Adrenal gland (tissue), 12 donors: ENCODE results near the gene DNMBP. TPM values are rescaled to one million over a fixed set of nuclear protein-coding genes. Genes with fewer than 3 reads are reported as not detected.

Experiments
- DNase-seq, 7 donors: peaks; one replicate each; pipeline ENCODE4 v3.0.0-alpha.2; 2019 to 2020
- H3K27ac ChIP-seq, 5 donors: fragments of 200-600 bp; sonication (generic) in 4 of 5; 1 replicate in 3 of 5; 2 replicates in 2 of 5; pipeline versions ENCODE4 v1.5.1 to v1.8.0; 2016 to 2020; ENCODE audit warnings: mild to moderate bottlenecking in 1 of 5
- H3K27me3 ChIP-seq: fragments of 200-600 bp; 2 replicates; pipeline ENCODE4 v1.8.0; 2021
- H3K36me3 ChIP-seq, 2 donors: fragments of 200-600 bp; replicated peaks in 1 of 2; 1 replicate in 1 of 2; 2 replicates in 1 of 2; pipeline versions ENCODE4 v1.5.1 to v1.8.0; 2018 to 2022
- H3K4me1 ChIP-seq, 2 donors: fragments of 200-600 bp; replicated peaks in 1 of 2; 1 replicate in 1 of 2; 2 replicates in 1 of 2; pipeline versions ENCODE4 v1.5.1 to v1.8.0; 2018 to 2021
- H3K4me3 ChIP-seq, 4 donors: fragments of 200-600 bp; sonication (generic) in 3 of 4; one replicate each; pipeline ENCODE4 v1.5.1; 2016 to 2018
- H3K9me3 ChIP-seq, 3 donors: fragments of 200-600 bp; sonication (generic) in 1 of 3; replicated peaks in 1 of 3; 1 replicate in 2 of 3; 2 replicates in 1 of 3; pipeline versions ENCODE4 v1.5.1 to v1.8.0; 2016 to 2021
- POLR2A ChIP-seq, 2 donors: fragments of 450-650 bp; IDR thresholded peaks; one replicate each; pipeline ENCODE4 v1.6.1; 2017; ENCODE audit warnings: antibody characterized with exemption in 2 of 2, mild to moderate bottlenecking in 2 of 2, moderate library complexity in 1 of 2
- WGBS, 4 donors: extraction: QIAGEN DNeasy Blood & Tissue Kit in 2 of 4; methylation state at CpG; one replicate each; pipeline versions ENCODE4 v1.1.5 to v1.1.7; 2013 to 2017; 5-methylcytosine and 5-hydroxymethylcytosine counted together
- intact Hi-C, 2 donors: fragments of 100-400 bp; cut with DNase I; formaldehyde crosslinking; loops; one replicate each; pipeline versions ENCODE4 v1.14.1 to v1.15.0; 2022 to 2023
- polyA plus RNA-seq, 3 donors: library from polyadenylated mRNA; stranded (reverse); fragments of 200-250 nt in 2 of 3; fragments of 350-450 nt in 1 of 3; fragmentation: Illumina TruSeq in 1 of 3; extraction: RNeasy Lipid Tissue Mini Kit (QIAGEN cat#74804) in 1 of 3; gene quantifications; one replicate each; pipeline ENCODE4 v1.2.3, GENCODE V29; 2013 to 2014
- total RNA-seq, 9 donors: library from RNA; depleted of rRNA in 4 of 9; stranded (reverse); fragments of >200 nt in 4 of 9; fragments of 120-200 nt in 1 of 9; fragmentation: NEBNext Ultra II Directional in 1 of 9; extraction: Animal tissue kit (Norgen Biotek cat#: 25700) in 1 of 9; gene quantifications; one replicate each; pipeline versions ENCODE4 v1.1.0 to v1.2.4, GENCODE V29; 2013 to 2023
- TF ChIP-seq, protein P1 (sequence below), 6 experiments: fragments of 450-650 bp in 4 of 6; fragments of 200-600 bp in 2 of 6; sonication (generic) in 1 of 6; IDR thresholded peaks; 1 replicate in 5 of 6; 2 replicates in 1 of 6; pipeline versions ENCODE4 v1.5.1 to v1.8.0; 2016 to 2021; ENCODE audit warnings: antibody characterized with exemption in 6 of 6, mild to moderate bottlenecking in 2 of 6, moderate library complexity in 1 of 6
- donor health status: healthy with polysubstance abuse.
- donor health status: Bipolar disorder and iron deficiency.
- donor health status: DM: yes; HTN: yes; CAD: no.
- donor health status: DM: no; HTN: no; CAD: no.
- donor health status: DM: no; HTN: no; CAD: no.
- donor health status: DM: yes; HTN: yes; CAD: no.

Gene DNMBP
- total and polyA plus RNA-seq, 12 donors, result 5.7 to 17.9 (median 12.0) TPM

DNA sequence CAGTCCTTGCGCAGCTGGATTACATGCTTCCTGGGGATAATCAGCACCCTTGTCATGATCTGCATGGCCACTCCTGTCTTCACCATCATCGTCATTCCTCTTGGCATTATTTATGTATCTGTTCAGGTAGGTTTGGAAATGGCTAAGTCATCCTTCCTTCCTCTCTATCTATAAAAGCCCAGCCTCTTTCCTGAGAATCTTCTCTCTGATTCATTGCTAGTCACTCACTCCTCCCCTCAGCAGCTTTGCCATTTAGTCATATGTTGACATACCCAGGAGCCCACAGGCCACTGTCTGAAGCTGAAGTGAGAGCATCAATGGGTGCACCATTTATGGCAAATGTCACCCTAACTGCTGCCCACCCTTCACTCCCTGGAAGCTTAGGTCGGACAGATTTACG lies 175.3 kb downstream of the DNMBP start:
- Histone ChIP-seq H3K9me3 (no peaks in the 10 kb centered on the region), H3K27ac (no peak overlapping the region), H3K4me1 (no peaks in the 10 kb centered on the region), H3K27me3 (no peaks in the 10 kb centered on the region), H3K4me3 (no peak overlapping the region), H3K36me3 (no peaks in the 10 kb centered on the region)
- 79 to 89% (median 84%) methylated on average over 2 to 4 of the region's 4 CpGs for WGBS, 4 donors
- DNase-seq, result no peak
- no peak for TF ChIP-seq POLR2A (IDR thresholded peaks at IDR 0.05)
- TF ChIP-seq, protein P1, sequence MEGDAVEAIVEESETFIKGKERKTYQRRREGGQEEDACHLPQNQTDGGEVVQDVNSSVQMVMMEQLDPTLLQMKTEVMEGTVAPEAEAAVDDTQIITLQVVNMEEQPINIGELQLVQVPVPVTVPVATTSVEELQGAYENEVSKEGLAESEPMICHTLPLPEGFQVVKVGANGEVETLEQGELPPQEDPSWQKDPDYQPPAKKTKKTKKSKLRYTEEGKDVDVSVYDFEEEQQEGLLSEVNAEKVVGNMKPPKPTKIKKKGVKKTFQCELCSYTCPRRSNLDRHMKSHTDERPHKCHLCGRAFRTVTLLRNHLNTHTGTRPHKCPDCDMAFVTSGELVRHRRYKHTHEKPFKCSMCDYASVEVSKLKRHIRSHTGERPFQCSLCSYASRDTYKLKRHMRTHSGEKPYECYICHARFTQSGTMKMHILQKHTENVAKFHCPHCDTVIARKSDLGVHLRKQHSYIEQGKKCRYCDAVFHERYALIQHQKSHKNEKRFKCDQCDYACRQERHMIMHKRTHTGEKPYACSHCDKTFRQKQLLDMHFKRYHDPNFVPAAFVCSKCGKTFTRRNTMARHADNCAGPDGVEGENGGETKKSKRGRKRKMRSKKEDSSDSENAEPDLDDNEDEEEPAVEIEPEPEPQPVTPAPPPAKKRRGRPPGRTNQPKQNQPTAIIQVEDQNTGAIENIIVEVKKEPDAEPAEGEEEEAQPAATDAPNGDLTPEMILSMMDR (IDR thresholded peaks at IDR 0.05), result no peak
- intact Hi-C loops, result no loop called here

DNA sequence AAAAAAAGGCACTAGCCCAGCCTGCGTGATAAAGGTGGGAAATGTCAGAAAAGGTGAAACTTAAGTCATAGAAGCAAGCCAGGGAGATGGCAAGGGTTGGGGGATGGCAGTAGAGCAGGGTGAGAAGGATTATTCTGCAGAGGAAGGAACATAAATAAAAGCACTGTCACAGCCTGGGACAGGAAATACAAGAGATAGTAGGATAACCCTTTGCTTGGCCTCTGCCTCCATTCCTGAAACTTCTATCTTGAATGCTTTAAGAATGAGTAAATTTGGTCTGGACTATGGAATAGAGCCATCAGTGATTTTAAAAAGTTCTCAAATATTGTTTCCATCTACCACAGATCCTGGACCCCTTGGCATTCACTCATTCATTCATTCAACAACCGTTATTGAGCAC lies 177.3 kb downstream of the DNMBP start:
- Histone ChIP-seq H3K4me3 (no peak overlapping the region), H3K27me3 (no peaks in the 10 kb centered on the region), H3K27ac (no peak overlapping the region), H3K4me1 (no peaks in the 10 kb centered on the region), H3K9me3 (no peaks in the 10 kb centered on the region), H3K36me3 (no peaks in the 10 kb centered on the region)
- TF ChIP-seq, protein P1 (IDR thresholded peaks at IDR 0.05), result no peak
- TF ChIP-seq POLR2A (IDR thresholded peaks at IDR 0.05), result no peak
- WGBS, 4 donors, result 71 to 87% (median 82%) methylated on average over 2 of the region's 2 CpGs
- no peak for DNase-seq
- intact Hi-C loops, result no loop called here

DNA sequence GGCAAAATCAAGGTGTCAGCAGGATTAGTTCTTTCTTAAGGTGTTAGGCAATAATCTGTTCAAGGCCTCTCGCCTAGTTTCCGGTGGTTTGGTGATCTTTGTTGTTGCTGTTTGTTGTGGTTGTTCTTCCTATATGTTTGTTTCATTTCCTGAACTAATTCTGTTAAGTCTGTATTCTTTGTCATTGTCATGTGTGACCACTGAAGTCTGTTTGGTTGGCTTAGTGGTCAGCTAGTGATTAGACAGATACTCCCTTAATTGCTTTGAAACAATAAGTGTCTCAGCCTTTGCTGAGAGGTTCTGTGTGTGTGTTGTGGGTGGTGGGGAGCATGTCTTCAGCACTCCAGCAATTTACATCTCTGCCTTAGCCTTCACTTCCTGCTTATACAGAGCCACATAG lies 181.3 kb downstream of the DNMBP start:
- Histone ChIP-seq H3K4me3 (no peak overlapping the region), H3K9me3 (no peaks in the 10 kb centered on the region), H3K4me1 (no peaks in the 10 kb centered on the region), H3K36me3 (no peaks in the 10 kb centered on the region), H3K27me3 (no peaks in the 10 kb centered on the region), H3K27ac (no peak overlapping the region)
- DNase-seq, result no peak
- TF ChIP-seq, protein P1 (IDR thresholded peaks at IDR 0.05), result no peak
- TF ChIP-seq POLR2A (IDR thresholded peaks at IDR 0.05), result no peak
- intact Hi-C loops, result no loop called here
- 73 to 89% (median 80%) methylated on average over 2 of the region's 2 CpGs for WGBS, 4 donors

DNA sequence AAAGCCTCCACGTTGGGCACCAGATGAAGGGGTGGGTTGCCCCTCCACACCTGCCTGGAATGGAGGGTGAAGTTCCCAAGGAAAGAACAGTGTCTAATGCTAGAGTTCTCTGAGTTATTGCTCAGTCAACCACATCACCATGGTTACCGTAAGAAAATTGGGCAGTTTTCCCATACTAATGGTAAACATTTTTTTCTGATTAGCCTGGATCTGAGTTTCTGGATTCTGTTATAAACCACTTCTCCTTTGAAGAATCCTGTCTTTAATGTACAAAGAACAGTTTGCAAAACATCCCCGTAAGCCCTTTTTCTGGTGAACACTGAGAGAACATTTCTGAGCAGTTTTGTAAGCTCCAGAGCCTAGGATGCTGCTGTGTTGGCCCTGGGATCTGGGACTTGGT lies 181.8 kb downstream of the DNMBP start:
- Histone ChIP-seq H3K4me1 (no peaks in the 10 kb centered on the region), H3K27ac (no peak overlapping the region), H3K4me3 (no peak overlapping the region), H3K9me3 (no peaks in the 10 kb centered on the region), H3K36me3 (no peaks in the 10 kb centered on the region), H3K27me3 (no peaks in the 10 kb centered on the region)
- 76 to 93% (median 84%) methylated on average over 2 to 3 of the region's 3 CpGs for WGBS, 4 donors
- intact Hi-C loops, result no loop called here
- no peak for DNase-seq
- TF ChIP-seq, protein P1 (IDR thresholded peaks at IDR 0.05), result no peak
- TF ChIP-seq POLR2A (IDR thresholded peaks at IDR 0.05), result no peak

Other genes with a start within 250 kb of the DNMBP start
- 1 to 10 TPM in 3 of 9 donors, under 1 TPM in 6; 0.55 to 1.6 (median 0.67) TPM for gene ABCC2, start 227.3 kb downstream of the DNMBP start, total RNA-seq
- 1 to 10 TPM in 2 of 3 donors, under 1 TPM in 1; 0.66 to 2.1 (median 1.4) TPM for gene ABCC2, start 227.3 kb downstream of the DNMBP start, polyA plus RNA-seq
- gene CPN1, start 71.9 kb upstream of the DNMBP start, total RNA-seq, result not detected
- gene CPN1, start 71.9 kb upstream of the DNMBP start, polyA plus RNA-seq, result not detected
- 10 to 100 TPM; 10.6 to 30.1 (median 21.5) TPM for gene ERLIN1, start 176.1 kb upstream of the DNMBP start, total RNA-seq
- 10 to 100 TPM in 1 of 3 donors, 1 to 10 TPM in 2; 3.6 to 32.8 (median 5.3) TPM for gene ERLIN1, start 176.1 kb upstream of the DNMBP start, polyA plus RNA-seq
- gene CHUK, start 219.6 kb upstream of the DNMBP start, total RNA-seq, result 10 to 100 TPM; 11.8 to 30.9 (median 23.6) TPM
- 10 to 100 TPM in 1 of 3 donors, 1 to 10 TPM in 2; 6.8 to 32.5 (median 6.8) TPM for gene CHUK, start 219.6 kb upstream of the DNMBP start, polyA plus RNA-seq